Activated CD4-positive, alpha-beta T cell treated with anti-CD3 and anti-CD28 coated beads, Interleukin-2, amount 10 ng/mL, durations not matched to agents 7 days and 5 days (primary cell): Measurements from ENCODE around the gene CTTN. TPM values are rescaled to one million over a fixed set of nuclear protein-coding genes. Genes with fewer than 3 reads are reported as not detected.
A peak's percentile ranks its signal among the peaks of the same experiment; 100 is the strongest.

Experiments used
- CTCF ChIA-PET: fragments of 350-600 bp; sonication (Branson Sonifier 250); formaldehyde crosslinking; loops from one replicate; lab custom pipeline; 2021; ENCODE audit warnings: antibody characterized with exemption; lab: Charles Lee
- POLR2A ChIA-PET: fragments of 350-600 bp; sonication (Branson Sonifier 250); formaldehyde crosslinking; loops from one replicate; lab custom pipeline; 2021; ENCODE audit warnings: antibody characterized with exemption; lab: Charles Lee
- DNase-seq: peaks from one replicate; pipeline ENCODE4 v3.0.0-alpha.2; 2020
- H3K27ac Mint-ChIP-seq: one replicate; pipeline ENCODE4 v1.8.0; 2021; ENCODE audit warnings: mild to moderate bottlenecking, moderate library complexity, mixed read lengths
- H3K27me3 Mint-ChIP-seq: one replicate; pipeline ENCODE4 v1.8.0; 2021; ENCODE audit warnings: mixed read lengths
- H3K36me3 Mint-ChIP-seq: one replicate; pipeline ENCODE4 v1.8.0; 2021; ENCODE audit warnings: low read depth, mixed read lengths
- H3K4me1 Mint-ChIP-seq: one replicate; pipeline ENCODE4 v1.8.0; 2021; ENCODE audit warnings: mixed read lengths
- H3K4me3 Mint-ChIP-seq: one replicate; pipeline ENCODE4 v1.8.0; 2021; ENCODE audit warnings: mild to moderate bottlenecking, moderate library complexity, mixed read lengths
- H3K9me3 Mint-ChIP-seq: one replicate; pipeline ENCODE4 v1.8.0; 2021; ENCODE audit warnings: mixed read lengths
- total RNA-seq, 2 experiments: library from RNA; stranded (reverse); gene quantifications; one replicate each; pipeline ENCODE4 v1.2.3, GENCODE V29; 2021

The CTTN gene
- total RNA-seq, 2 experiments from 2014 or later: 0.42 to 0.54 TPM

DNA sequence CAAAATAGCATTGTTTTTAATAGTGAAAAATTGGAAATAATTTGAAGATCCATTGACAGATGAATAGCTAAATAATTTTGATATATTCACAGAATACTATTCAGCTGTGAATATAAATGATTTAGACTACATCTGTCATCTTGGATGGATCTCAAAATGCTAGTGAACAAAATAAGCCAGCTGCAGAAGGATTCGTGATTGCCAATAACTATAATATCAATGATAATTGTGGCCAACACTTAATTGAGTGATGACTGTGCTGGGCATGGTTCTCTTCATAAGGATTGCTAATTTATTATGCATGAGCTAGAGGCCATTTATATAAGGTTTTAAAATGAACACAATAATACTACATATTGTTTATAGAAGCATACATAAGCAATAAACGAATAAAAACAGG is 60.4 kb downstream of the CTTN start:
- Mint-ChIP-seq H3K9me3 (no peaks in the 10 kb centered on the region), H3K4me3 (no peak overlapping the region), H3K36me3 (no peaks in the 10 kb centered on the region), H3K4me1 (no peaks in the 10 kb centered on the region), H3K27ac (no peak overlapping the region), H3K27me3 (no peaks in the 10 kb centered on the region)
- no peak for DNase-seq
- ChIA-PET POLR2A (no interaction called here), CTCF (no interaction called here)

- H3K27me3 Mint-ChIP-seq: no peaks in the 10 kb centered on the region
- no peak overlapping the region for H3K27ac Mint-ChIP-seq
- ChIA-PET CTCF (no interaction called here), POLR2A (no interaction called here)
- H3K36me3 Mint-ChIP-seq: no peaks in the 10 kb centered on the region
- no peak for DNase-seq
- H3K4me1 Mint-ChIP-seq: no peaks in the 10 kb centered on the region
- H3K4me3 Mint-ChIP-seq: no peak overlapping the region
- no peaks in the 10 kb centered on the region for H3K9me3 Mint-ChIP-seq
Observed at GRCh38 chr11:70460111-70460510, 61.8 kb downstream of the CTTN start.

DNA sequence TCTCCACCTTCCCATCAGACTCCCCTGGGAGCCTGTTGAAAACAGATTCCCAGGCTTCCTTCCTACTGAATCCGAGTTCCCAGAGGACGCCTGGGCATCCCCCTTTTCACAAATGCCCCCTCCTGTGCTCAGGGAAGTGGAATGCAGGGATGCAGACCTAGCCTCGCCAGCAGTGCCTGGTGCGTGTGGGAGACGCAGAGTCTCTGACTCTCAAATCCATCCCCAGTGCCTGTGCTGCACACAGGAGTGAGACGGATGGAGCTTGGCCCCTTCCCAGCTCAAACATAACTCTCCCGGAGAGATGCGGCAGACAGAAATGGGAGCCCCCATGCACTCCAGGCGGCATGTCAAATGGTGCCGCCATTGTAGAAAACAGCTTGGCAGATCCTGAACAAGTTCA is 62.6 kb downstream of the CTTN start:
- H3K27me3 Mint-ChIP-seq: no peaks in the 10 kb centered on the region
- H3K4me3 Mint-ChIP-seq: no peak overlapping the region
- H3K36me3 Mint-ChIP-seq: no peaks in the 10 kb centered on the region
- CTCF ChIA-PET: interaction anchor here (0.7 kb wide), 1 partner anchor 9 kb away, joined by 3 read pairs; no protein-coding TSS in a partner anchor
- H3K9me3 Mint-ChIP-seq: no peaks in the 10 kb centered on the region
- DNase-seq: no peak
- H3K27ac Mint-ChIP-seq: no peak overlapping the region
- no peaks in the 10 kb centered on the region for H3K4me1 Mint-ChIP-seq
- POLR2A ChIA-PET: no interaction called here

GRCh38 chr11:70462818-70463477 is 64.6 kb downstream of the CTTN start:
- Mint-ChIP-seq H3K4me1 (no peaks in the 10 kb centered on the region), H3K27ac (no peak overlapping the region), H3K9me3 (no peaks in the 10 kb centered on the region), H3K36me3 (no peaks in the 10 kb centered on the region), H3K4me3 (no peak overlapping the region), H3K27me3 (no peaks in the 10 kb centered on the region)
- ChIA-PET POLR2A (no interaction called here), CTCF (no interaction called here)
- DNase-seq: no peak

GRCh38 chr11:70463478-70464255 is 65.3 kb downstream of the CTTN start:
- H3K4me1 Mint-ChIP-seq: no peaks in the 10 kb centered on the region
- POLR2A ChIA-PET: no interaction called here
- no peak overlapping the region for H3K4me3 Mint-ChIP-seq
- H3K36me3 Mint-ChIP-seq: no peaks in the 10 kb centered on the region
- DNase-seq: no peak
- peaks cover 3% of the 10 kb centered on the region for H3K27me3 Mint-ChIP-seq
- CTCF ChIA-PET: no interaction called here
- H3K9me3 Mint-ChIP-seq: no peaks in the 10 kb centered on the region
- no peak overlapping the region for H3K27ac Mint-ChIP-seq

DNA sequence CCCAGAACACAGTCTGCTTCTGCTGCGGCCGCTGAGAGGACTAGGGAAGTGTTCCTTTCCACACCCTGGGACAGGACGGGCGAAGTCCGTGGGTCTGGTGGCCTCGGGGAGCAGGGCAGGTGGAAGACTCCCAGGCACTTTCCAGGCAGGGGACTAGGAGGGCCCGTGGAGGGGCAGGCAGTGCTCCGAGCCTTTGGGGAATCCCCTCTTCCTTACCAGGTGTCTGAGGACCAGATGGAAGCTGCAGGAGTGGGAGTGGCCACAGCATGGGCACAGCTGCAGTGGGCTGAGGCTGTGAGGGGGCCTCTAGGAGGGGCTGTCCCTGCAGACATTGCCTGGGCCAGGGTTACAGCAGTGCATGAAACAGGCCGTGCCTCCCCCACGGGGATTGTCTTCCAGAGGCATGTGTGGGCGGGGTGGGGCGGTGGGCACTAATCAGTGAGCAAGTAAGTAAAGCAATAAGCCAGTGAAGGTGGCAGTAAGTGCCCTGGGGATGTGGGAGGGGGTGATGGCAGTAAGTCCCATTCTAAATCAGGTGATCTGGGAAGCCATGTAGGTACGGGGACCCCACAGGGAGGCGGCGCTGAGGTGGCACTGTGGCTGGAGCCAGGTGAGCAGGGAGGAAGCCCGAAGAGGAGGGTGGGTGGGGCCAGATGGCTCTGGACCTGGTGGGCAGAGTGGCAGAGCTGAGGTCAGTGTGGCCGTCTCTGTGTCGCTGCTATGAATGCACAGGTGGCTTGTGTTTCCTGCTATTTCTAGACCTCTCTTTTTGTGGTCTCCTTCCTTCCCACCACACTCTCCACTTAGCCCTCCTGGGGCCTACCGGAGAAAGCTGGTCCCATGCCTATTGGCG is 66.4 kb downstream of the CTTN start:
- Mint-ChIP-seq H3K9me3 (no peaks in the 10 kb centered on the region), H3K4me3 (no peak overlapping the region), H3K36me3 (no peaks in the 10 kb centered on the region)

GRCh38 chr11:70466154-70466553 is 67.8 kb downstream of the CTTN start:
- peaks cover 9% of the 10 kb centered on the region for H3K27me3 Mint-ChIP-seq
- no peak overlapping the region for H3K27ac Mint-ChIP-seq
- H3K4me3 Mint-ChIP-seq: no peak overlapping the region
- no peaks in the 10 kb centered on the region for H3K9me3 Mint-ChIP-seq
- H3K36me3 Mint-ChIP-seq: no peaks in the 10 kb centered on the region
- DNase-seq: no peak
- no peaks in the 10 kb centered on the region for H3K4me1 Mint-ChIP-seq
- POLR2A ChIA-PET: no interaction called here
- CTCF ChIA-PET: no interaction called here

More for the DNA sequence above, 66.4 kb downstream of the CTTN start:
- H3K4me1 Mint-ChIP-seq: no peaks in the 10 kb centered on the region
- DNase-seq: no peak
- peaks cover 5% of the 10 kb centered on the region for H3K27me3 Mint-ChIP-seq
- POLR2A ChIA-PET: no interaction called here
- CTCF ChIA-PET: interaction anchor here (0.6 kb wide), 1 partner anchor 460 kb away, joined by 3 read pairs; no protein-coding TSS in a partner anchor
- H3K27ac Mint-ChIP-seq: no peak overlapping the region

DNA sequence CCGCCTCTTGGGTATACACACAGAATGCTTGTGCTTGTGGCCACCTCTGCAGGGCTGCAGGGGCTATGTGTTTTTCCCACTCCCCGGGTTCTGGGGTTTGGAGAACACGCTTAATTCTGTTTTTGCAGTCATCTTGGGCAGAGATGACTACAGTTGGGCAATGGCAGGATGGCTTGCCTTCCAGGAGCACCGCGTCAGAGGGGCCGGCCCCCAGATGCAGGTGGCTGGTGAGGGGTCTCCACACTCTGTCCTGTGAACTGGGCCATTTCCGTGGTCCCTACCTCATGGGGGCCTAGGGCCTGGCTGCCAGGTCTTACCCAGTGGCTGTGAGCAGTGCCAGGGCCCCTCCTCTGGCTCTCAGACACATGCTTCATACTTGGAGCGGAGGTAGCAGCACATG is 68.3 kb downstream of the CTTN start:
- Mint-ChIP-seq H3K36me3 (no peaks in the 10 kb centered on the region), H3K4me1 (no peaks in the 10 kb centered on the region), H3K4me3 (no peak overlapping the region), H3K27me3 (peaks cover 9% of the 10 kb centered on the region), H3K27ac (no peak overlapping the region), H3K9me3 (no peaks in the 10 kb centered on the region)
- POLR2A ChIA-PET: no interaction called here
- CTCF ChIA-PET: no interaction called here
- no peak for DNase-seq

GRCh38 chr11:70467201-70468085 is 69.1 kb downstream of the CTTN start:
- Mint-ChIP-seq H3K4me3 (no peak overlapping the region), H3K9me3 (no peaks in the 10 kb centered on the region), H3K36me3 (no peaks in the 10 kb centered on the region), H3K27me3 (peaks cover 9% of the 10 kb centered on the region), H3K4me1 (no peaks in the 10 kb centered on the region), H3K27ac (peak overlapping the region; percentile 25)
- POLR2A ChIA-PET: no interaction called here
- CTCF ChIA-PET: no interaction called here
- peak; percentile 51 for DNase-seq

DNA sequence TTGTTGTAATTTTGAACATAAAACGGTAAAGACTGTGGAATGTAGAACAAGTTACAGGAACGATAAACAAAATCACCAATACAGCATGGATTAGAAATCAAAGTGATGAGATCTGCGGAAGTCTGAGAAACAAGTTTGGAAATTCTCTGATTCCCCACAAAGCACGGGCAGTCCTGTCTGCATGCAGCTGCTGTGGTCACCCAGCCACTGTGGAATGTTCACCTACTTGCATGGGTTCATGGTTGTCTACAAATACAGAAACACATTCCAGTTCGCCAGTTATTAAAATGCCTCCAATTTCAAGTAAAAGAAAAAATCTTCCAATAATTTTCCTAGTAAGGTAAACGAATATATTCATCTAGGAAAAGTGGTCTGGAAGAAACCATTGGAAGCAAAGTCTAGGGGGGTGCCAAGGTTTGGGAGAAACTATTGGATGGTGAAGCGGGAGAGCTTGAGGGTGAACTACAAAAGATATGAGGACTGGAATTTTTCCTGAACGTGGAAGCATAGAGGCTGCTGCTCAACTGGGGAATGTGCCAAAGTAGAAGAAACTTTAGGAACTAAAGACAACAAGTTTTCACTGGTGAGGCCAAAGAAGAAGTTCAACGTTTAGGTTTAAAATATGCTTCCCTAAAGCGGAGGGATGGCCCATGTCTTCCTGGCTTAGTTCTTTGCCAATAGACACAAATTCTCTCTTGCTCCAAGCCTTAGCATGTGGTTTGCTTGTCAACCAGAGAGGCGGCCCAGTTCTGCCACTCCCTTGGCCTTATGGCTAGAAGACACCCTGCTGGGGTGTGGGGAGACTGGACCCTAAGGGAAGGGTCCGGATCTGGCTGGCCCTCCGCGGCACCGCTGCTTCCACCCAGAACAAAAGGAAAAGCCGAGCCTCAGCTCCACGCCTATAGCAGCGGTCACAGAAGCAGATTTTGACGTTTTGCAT is 70.2 kb downstream of the CTTN start:
- Mint-ChIP-seq H3K4me1 (no peaks in the 10 kb centered on the region), H3K27ac (no peak overlapping the region), H3K27me3 (peaks cover 9% of the 10 kb centered on the region), H3K4me3 (no peak overlapping the region), H3K36me3 (no peaks in the 10 kb centered on the region), H3K9me3 (no peaks in the 10 kb centered on the region)
- ChIA-PET POLR2A (no interaction called here), CTCF (interaction anchor here (0.6 kb wide), 1 partner anchor 288 kb away, joined by 4 read pairs; no protein-coding TSS in a partner anchor)
- no peak for DNase-seq

DNA sequence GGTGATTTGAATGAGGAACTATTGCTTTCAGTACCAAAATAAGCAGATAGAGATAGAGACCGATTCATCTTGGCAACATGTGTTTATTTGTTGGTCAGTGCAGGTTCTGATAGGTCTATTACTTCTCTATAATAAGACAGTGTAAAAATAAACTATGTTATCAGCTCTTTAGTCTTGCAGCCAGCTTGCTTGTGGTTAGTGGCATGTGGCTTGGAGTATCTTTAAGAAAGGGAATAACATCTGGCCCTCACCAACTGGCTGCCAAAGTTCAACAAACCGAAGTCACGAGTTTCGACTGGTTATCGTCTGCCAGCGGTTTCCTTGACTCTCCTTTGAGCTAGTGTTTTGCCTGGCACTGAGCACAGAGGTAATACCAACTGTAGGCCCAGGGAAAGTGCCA is 71.8 kb downstream of the CTTN start:
- POLR2A ChIA-PET: no interaction called here
- DNase-seq: no peak
- Mint-ChIP-seq H3K9me3 (no peaks in the 10 kb centered on the region), H3K27me3 (peaks cover 9% of the 10 kb centered on the region), H3K27ac (no peak overlapping the region), H3K4me3 (no peak overlapping the region), H3K36me3 (no peaks in the 10 kb centered on the region), H3K4me1 (no peaks in the 10 kb centered on the region)
- CTCF ChIA-PET: interaction anchor here (0.6 to 1.7 kb wide), 2 partner anchors 9 to 1162 kb away, joined by 3 read pairs; no protein-coding TSS in a partner anchor
